Prostate gland (tissue), 2 donors: Measurements from ENCODE around the gene NBPF9. TPM values are rescaled to one million over a fixed set of nuclear protein-coding genes. Genes with fewer than 3 reads are reported as not detected.
"Not testable (repeated sequence)": the region's sequence is repeated elsewhere in the genome, so short reads cannot be mapped to it uniquely, and the experiment has no call there.

Experiments
- DNase-seq: peaks from one replicate; pipeline ENCODE4 v3.0.0-alpha.2; 2019; ENCODE audit warnings: low spot score
- H3K27ac ChIP-seq, 2 donors: fragments of 200-600 bp; sonication (generic); 2 replicates each; pipeline ENCODE4 v1.5.1; 2017 to 2019
- H3K27me3 ChIP-seq: fragments of 200-600 bp; sonication (generic); replicated peaks from 2 replicates; pipeline ENCODE4 v1.5.1; 2019; ENCODE audit not compliant: insufficient read depth
- H3K36me3 ChIP-seq, 2 donors: fragments of 200-600 bp; sonication (generic); 1 replicate in 1 of 2; 2 replicates in 1 of 2; pipeline versions ENCODE4 v1.5.1 to v1.8.1; 2017 to 2019
- H3K4me1 ChIP-seq: fragments of 200-600 bp; sonication (generic); replicated peaks from 2 replicates; pipeline ENCODE4 v1.5.1; 2019
- H3K4me3 ChIP-seq, 2 donors: fragments of 200-600 bp; sonication (generic); 2 replicates each; pipeline ENCODE4 v1.5.1; 2017 to 2019
- H3K9me3 ChIP-seq: fragments of 200-600 bp; sonication (generic); 2 replicates; pipeline ENCODE4 v1.5.1; 2017
- WGBS: methylation state at CpG from one replicate; pipeline ENCODE4 v1.1.5; 2018; 5-methylcytosine and 5-hydroxymethylcytosine counted together
- intact Hi-C: fragments of 100-400 bp; cut with DNase I; formaldehyde crosslinking; loops from one replicate; pipeline ENCODE4 v1.14.2; 2022
- total RNA-seq, 2 donors: library from RNA; depleted of rRNA; stranded (reverse); fragments of >200 nt; gene quantifications; one replicate each; pipeline ENCODE4 v1.1.0, GENCODE V29; 2016

Gene NBPF9
- total RNA-seq, 2 donors from 2014 or later, result 11.4 to 12.5 TPM

GRCh38 chr1:149008769-149009168 lies 94.6 kb downstream of the NBPF9 start:
- H3K9me3 ChIP-seq, H3K4me3 ChIP-seq, DNase-seq, intact Hi-C loops, H3K27me3 ChIP-seq, H3K4me1 ChIP-seq, H3K36me3 ChIP-seq, H3K27ac ChIP-seq: not testable (repeated sequence)
- 75% methylated on average over 2 of the region's 2 CpGs for WGBS

GRCh38 chr1:149008326-149008725 lies 95.0 kb downstream of the NBPF9 start:
- DNase-seq, H3K4me1 ChIP-seq, intact Hi-C loops, H3K27me3 ChIP-seq, H3K4me3 ChIP-seq, H3K27ac ChIP-seq, H3K36me3 ChIP-seq, H3K9me3 ChIP-seq: not testable (repeated sequence)
- no CpG with 5 or more reads among the region's 4 CpGs for WGBS
